ACC112 (cell line): ENCODE measurements around the gene CCNL1.

Source experiments
- H2AFZ ChIP-seq: fragments of 200-600 bp; sonication (generic); one replicate; pipeline ENCODE4 v1.6.0; 2017; ENCODE audit warnings: antibody characterized with exemption, low read length; ENCODE audit not compliant: unreplicated experiment
- H3K27ac ChIP-seq: fragments of 200-600 bp; sonication (generic); 2 replicates; pipeline ENCODE4 v1.5.1; 2014; ENCODE audit warnings: low read depth, mild to moderate bottlenecking, antibody characterized with exemption, low read length, moderate library complexity
- H3K27me3 ChIP-seq: fragments of 200-600 bp; sonication (generic); 2 replicates; pipeline ENCODE4 v1.6.1; 2014; ENCODE audit warnings: mild to moderate bottlenecking, antibody characterized with exemption, low read length, moderate library complexity, mixed read lengths; ENCODE audit not compliant: insufficient read depth
- H3K36me3 ChIP-seq: fragments of 200-600 bp; sonication (generic); 2 replicates; pipeline ENCODE4 v1.6.1; 2016; ENCODE audit warnings: mild to moderate bottlenecking, antibody characterized with exemption, low read length, moderate library complexity, mixed read lengths; ENCODE audit not compliant: insufficient read depth
- H3K4me1 ChIP-seq: fragments of 200-600 bp; sonication (generic); one replicate; pipeline ENCODE4 v1.6.1; 2016; ENCODE audit warnings: low read length, mixed read lengths; ENCODE audit not compliant: insufficient read depth, unreplicated experiment, control insufficient read depth
- H3K4me3 ChIP-seq: fragments of 200-600 bp; sonication (generic); 2 replicates; pipeline ENCODE4 v1.5.1; 2014; ENCODE audit warnings: mild to moderate bottlenecking, low read depth, low read length
- H3K79me2 ChIP-seq: fragments of 200-600 bp; sonication (generic); one replicate; pipeline ENCODE4 v1.6.0; 2016; ENCODE audit warnings: low read length; ENCODE audit not compliant: control insufficient read depth, unreplicated experiment, insufficient read depth

Gene CCNL1

GRCh38 chr3:157113832-157114505 is 46.0 kb downstream of the CCNL1 start:
- H2AFZ ChIP-seq = no peak overlapping the region
- H3K36me3 ChIP-seq = no peaks in the 10 kb centered on the region
- no peaks in the 10 kb centered on the region for H3K27me3 ChIP-seq
- no peak overlapping the region for H3K27ac ChIP-seq
- H3K79me2 ChIP-seq = no peaks in the 10 kb centered on the region
- H3K4me3 ChIP-seq = no peak overlapping the region
- peaks cover 8% of the 10 kb centered on the region for H3K4me1 ChIP-seq

- peaks cover 8% of the 10 kb centered on the region for H3K4me1 ChIP-seq
Observed at GRCh38 chr3:157112536-157112935, 47.4 kb downstream of the CCNL1 start.

GRCh38 chr3:157111518-157111917 is 48.4 kb downstream of the CCNL1 start:
- Histone ChIP-seq H3K27me3 (no peaks in the 10 kb centered on the region), H3K4me3 (no peak overlapping the region), H3K4me1 (peaks cover 8% of the 10 kb centered on the region), H3K27ac (no peak overlapping the region), H3K79me2 (no peaks in the 10 kb centered on the region), H3K36me3 (no peaks in the 10 kb centered on the region), H2AFZ (no peak overlapping the region)

More at GRCh38 chr3:157112536-157112935, 47.4 kb downstream of the CCNL1 start:
- no peaks in the 10 kb centered on the region for H3K36me3 ChIP-seq
- no peak overlapping the region for H2AFZ ChIP-seq
- no peaks in the 10 kb centered on the region for H3K79me2 ChIP-seq
- H3K27me3 ChIP-seq = no peaks in the 10 kb centered on the region
- no peak overlapping the region for H3K27ac ChIP-seq
- H3K4me3 ChIP-seq = no peak overlapping the region

GRCh38 chr3:157110761-157111278 is 49.1 kb downstream of the CCNL1 start:
- Histone ChIP-seq H3K4me3 (no peak overlapping the region), H2AFZ (no peak overlapping the region), H3K27me3 (no peaks in the 10 kb centered on the region), H3K36me3 (no peaks in the 10 kb centered on the region), H3K79me2 (no peaks in the 10 kb centered on the region), H3K27ac (no peak overlapping the region), H3K4me1 (peaks cover 3% of the 10 kb centered on the region)

GRCh38 chr3:157109267-157110141 is 50.4 kb downstream of the CCNL1 start:
- H3K4me3 ChIP-seq = no peak overlapping the region
- no peak overlapping the region for H2AFZ ChIP-seq
- no peak overlapping the region for H3K27ac ChIP-seq
- H3K27me3 ChIP-seq = no peaks in the 10 kb centered on the region
- H3K36me3 ChIP-seq = no peaks in the 10 kb centered on the region
- H3K79me2 ChIP-seq = no peaks in the 10 kb centered on the region
- peaks cover 4% of the 10 kb centered on the region for H3K4me1 ChIP-seq

GRCh38 chr3:157107644-157108133 is 52.3 kb downstream of the CCNL1 start:
- no peak overlapping the region for H3K4me3 ChIP-seq
- H3K27ac ChIP-seq = no peak overlapping the region
- H3K4me1 ChIP-seq = peaks cover 11% of the 10 kb centered on the region
- no peaks in the 10 kb centered on the region for H3K36me3 ChIP-seq
- no peaks in the 10 kb centered on the region for H3K27me3 ChIP-seq
- no peaks in the 10 kb centered on the region for H3K79me2 ChIP-seq
- H2AFZ ChIP-seq = no peak overlapping the region

- no peak overlapping the region for H3K27ac ChIP-seq
- no peak overlapping the region for H3K4me3 ChIP-seq
- no peak overlapping the region for H2AFZ ChIP-seq
- no peaks in the 10 kb centered on the region for H3K36me3 ChIP-seq
- H3K4me1 ChIP-seq = peaks cover 11% of the 10 kb centered on the region
- no peaks in the 10 kb centered on the region for H3K27me3 ChIP-seq
- no peaks in the 10 kb centered on the region for H3K79me2 ChIP-seq
Observed at GRCh38 chr3:157107037-157107436, 52.9 kb downstream of the CCNL1 start.

GRCh38 chr3:157104928-157105652 is 54.9 kb downstream of the CCNL1 start:
- Histone ChIP-seq H3K79me2 (no peaks in the 10 kb centered on the region), H3K27me3 (no peaks in the 10 kb centered on the region), H3K4me3 (no peak overlapping the region), H3K36me3 (no peaks in the 10 kb centered on the region), H3K4me1 (peaks cover 11% of the 10 kb centered on the region), H3K27ac (no peak overlapping the region), H2AFZ (no peak overlapping the region)

GRCh38 chr3:157104521-157104920 is 55.4 kb downstream of the CCNL1 start:
- H2AFZ ChIP-seq = no peak overlapping the region
- H3K79me2 ChIP-seq = no peaks in the 10 kb centered on the region
- H3K4me3 ChIP-seq = no peak overlapping the region
- no peaks in the 10 kb centered on the region for H3K27me3 ChIP-seq
- H3K36me3 ChIP-seq = no peaks in the 10 kb centered on the region
- H3K27ac ChIP-seq = no peak overlapping the region
- H3K4me1 ChIP-seq = peaks cover 15% of the 10 kb centered on the region

GRCh38 chr3:157103860-157104259 is 56.1 kb downstream of the CCNL1 start:
- Histone ChIP-seq H3K4me1 (peaks cover 21% of the 10 kb centered on the region), H3K27ac (no peak overlapping the region), H2AFZ (no peak overlapping the region), H3K79me2 (no peaks in the 10 kb centered on the region), H3K27me3 (no peaks in the 10 kb centered on the region), H3K4me3 (no peak overlapping the region), H3K36me3 (no peaks in the 10 kb centered on the region)
